ENCODE results near the gene TGFBR3.

- TF ChIP-seq CTCF (IDR thresholded peaks at IDR 0.05; ENCODE audit: insufficient read depth, low read depth, low read length) (no peak), EZH2 (IDR thresholded peaks at IDR 0.05; ENCODE audit: insufficient read depth, low read length) (no peak)
Observed at GRCh38 chr1:91706140-91706957, 179.6 kb downstream of the TGFBR3 start.

Data from astrocyte (in vitro differentiated cells and primary cell).